Measurements from ENCODE around the gene SLC18A2. TPM values are rescaled to one million over a fixed set of nuclear protein-coding genes. Genes with fewer than 3 reads are reported as not detected.
A peak's percentile ranks its signal among the peaks of the same experiment; 100 is the strongest.

The SLC18A2 gene
- total and polyA plus RNA-seq, 2 of the 8 experiments (the other 6 are each of a cell fraction or from before 2014, with no cell fraction given), result 6.5 to 7.0 TPM

DNA sequence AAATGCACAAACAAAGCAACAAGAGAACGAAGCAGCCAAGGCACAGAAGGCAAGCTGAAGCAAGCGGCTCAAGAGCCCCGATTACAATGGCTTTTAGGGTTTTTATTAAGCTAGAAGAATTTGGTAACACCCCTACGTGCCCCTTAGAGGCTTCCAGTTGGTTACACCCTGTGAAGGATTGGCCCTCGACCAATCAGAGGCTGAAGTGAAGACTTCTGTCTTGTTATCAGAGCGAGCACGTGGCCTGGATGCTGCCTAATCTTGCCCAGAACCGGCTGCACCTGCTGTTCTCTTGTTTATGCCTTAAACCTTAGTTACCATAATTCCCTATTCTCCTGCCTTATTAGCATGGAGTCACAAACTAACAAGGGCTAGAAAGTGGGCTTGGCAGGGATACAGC is 22.3 kb upstream of the SLC18A2 start:
- Histone ChIP-seq H3K56ac (replicated peaks; ENCODE audit: insufficient read length, low read depth, low read length) (no peak overlapping the region), H3K27ac (ENCODE audit: low read depth, low read length) (no peak overlapping the region), H4K8ac (ENCODE audit: extremely low read depth, insufficient read depth, low read length) (no peak overlapping the region), H3K23ac (ENCODE audit: insufficient read length) (no peak overlapping the region), H3K27me3 (replicated peaks in 1 of 4; ENCODE audit: control insufficient read depth in 3 of 4, extremely low read depth in 1 of 4, insufficient read depth in 3 of 4, low read length in 3 of 4) (peaks cover 7 to 29% (median 25%) of the 10 kb centered on the region in 4 experiments), H3K14ac (ENCODE audit: insufficient read length) (no peak overlapping the region), H3K36me3 (ENCODE audit: control insufficient read depth in 2 of 4, insufficient read depth in 4 of 4, low read length in 3 of 4) (no peaks in the 10 kb centered on the region), H3K79me2 (ENCODE audit: control insufficient read depth in 1 of 2, insufficient read depth in 2 of 2, low read length in 2 of 2) (no peaks in the 10 kb centered on the region), H4K91ac (replicated peaks; ENCODE audit: insufficient read length, low read length) (no peak overlapping the region), H3K23me2 (ENCODE audit: low read depth, low read length) (peaks cover 6% of the 10 kb centered on the region), H2BK12ac (ENCODE audit: low read depth, low read length) (no peak overlapping the region), H3K9me3 (ENCODE audit: insufficient read depth in 2 of 2, low read depth in 1 of 2, low read length in 1 of 2) (no peaks in the 10 kb centered on the region), H3K79me1 (ENCODE audit: low read depth, low read length) (no peaks in the 10 kb centered on the region), H2BK120ac (replicated peaks; ENCODE audit: low read depth, low read length) (no peak overlapping the region), H2AFZ (ENCODE audit: low read length) (no peak overlapping the region), H2BK20ac (ENCODE audit: low read length) (no peak overlapping the region), H2BK15ac (ENCODE audit: low read length) (no peak overlapping the region), H3K18ac (ENCODE audit: extremely low read depth, low read length) (no peak overlapping the region), H3K4me2 (ENCODE audit: insufficient read depth in 1 of 2, low read depth in 2 of 2, low read length in 2 of 2) (no peak overlapping the region), H2BK5ac (ENCODE audit: low read depth, low read length) (no peak overlapping the region), H4K20me1 (replicated peaks in 1 of 2; ENCODE audit: control insufficient read depth in 1 of 2, insufficient read depth in 2 of 2, low read length in 2 of 2) (peaks cover 0 to 1% of the 10 kb centered on the region in 2 experiments), H2AK5ac (ENCODE audit: low read depth, low read length) (no peak overlapping the region), H3K4me1 (replicated peaks in 1 of 4; ENCODE audit: control insufficient read depth in 3 of 4, insufficient read depth in 4 of 4, low read length in 3 of 4) (peaks cover 0 to 7% (median 7%) of the 10 kb centered on the region in 4 experiments; a peak in 5 of 7 replicates), H3K4ac (replicated peaks; ENCODE audit: insufficient read length, low read depth, low read length) (no peak overlapping the region), H3K4me3 (ENCODE audit: extremely low read depth in 1 of 4, insufficient read depth in 2 of 4, low read depth in 3 of 4, low read length in 4 of 4) (no peak overlapping the region), H4K5ac (ENCODE audit: insufficient read length, low read depth, low read length) (no peak overlapping the region), H3K9ac (replicated peaks in 1 of 4; ENCODE audit: extremely low read depth in 1 of 4, low read depth in 3 of 4, low read length in 3 of 4) (no peak overlapping the region)
- ChIA-PET POLR2A (ENCODE audit: partially characterized antibody) (no interaction called here), CTCF (ENCODE audit: partially characterized antibody) (interaction anchor here (0.7 to 8.7 kb wide), 11 partner anchors 8 to 234 kb away, joined by 3 to 118 read pairs (median 6); no protein-coding TSS in a partner anchor)
- FAIRE-seq (peak; percentile 42), DNase-seq (ENCODE audit: low read depth in 1 of 2, low spot score in 2 of 2) (no peak)
- TF ChIP-seq NRF1 (IDR thresholded peaks at IDR 0.05; ENCODE audit: low read depth, low read length), result no peak
- TF ChIP-seq NANOG (IDR thresholded peaks at IDR 0.05; ENCODE audit: insufficient read depth, low read depth, low read length, poor library complexity, severe bottlenecking), result no peak
- no peak for TF ChIP-seq EZH2 (IDR thresholded peaks at IDR 0.05; ENCODE audit: low read depth, low read length, severe bottlenecking)
- peak; percentile 60; the same call in 1 of the 2 replicates for TF ChIP-seq SP1 (IDR thresholded peaks at IDR 0.05; ENCODE audit: low read depth, low read length)
- peak; percentile 29; the same call in 1 of the 2 replicates for TF ChIP-seq CHD2 (IDR thresholded peaks at IDR 0.05; ENCODE audit: low read length)
- 96% methylated on average over 8 of the region's 8 CpGs; no CpG with 5 or more reads in 1 of the 2 experiments for WGBS, 2 experiments (ENCODE audit: extremely low coverage in 1 of 2, insufficient coverage in 1 of 2, insufficient read length in 1 of 2, insufficient replicate concordance in 2 of 2, low coverage in 1 of 2, low lambda C conversion rate in 2 of 2, missing lambda C conversion rate in 1 of 2)
